PFSK-1 (cell line): ENCODE results near the gene ARNT2.

Experiments used
- POLR2AphosphoS5 ChIP-seq: IDR thresholded peaks from 2 replicates; pipeline ENCODE4 v1.6.1; 2012; ENCODE audit warnings: low read depth, mild to moderate bottlenecking, control low read depth, low read length, moderate library complexity
- REST ChIP-seq, 2 experiments: IDR thresholded peaks; 2 replicates each; pipeline versions ENCODE4 v1.6.1 to v1.8.0; 2011 to 2012; ENCODE audit warnings: low read depth in 2 of 2, low read length in 2 of 2, control low read depth in 1 of 2, inconsistent platforms in 1 of 2, mild to moderate bottlenecking in 1 of 2, moderate library complexity in 1 of 2; ENCODE audit not compliant: insufficient read depth in 1 of 2

GRCh38 chr15:80574590-80574989, 170.4 kb downstream of the ARNT2 start:
- no peak for TF ChIP-seq REST (IDR thresholded peaks at IDR 0.05; ENCODE audit: insufficient read depth in 1 of 2, low read depth in 2 of 2, low read length in 2 of 2)
- TF ChIP-seq POLR2AphosphoS5, result no peak
